Colonic mucosa (tissue), 4 donors: ENCODE data around the gene CACFD1. TPM values are rescaled to one million over a fixed set of nuclear protein-coding genes. Genes with fewer than 3 reads are reported as not detected.

Source experiments
- DNase-seq: peaks from one replicate; pipeline ENCODE4 v3.0.0-alpha.2; 2020
- H3K27ac ChIP-seq: fragments of 200-600 bp; one replicate; pipeline ENCODE4 v1.8.0; 2021
- H3K27me3 ChIP-seq: fragments of 200-600 bp; one replicate; pipeline ENCODE4 v1.8.0; 2021
- H3K36me3 ChIP-seq: fragments of 200-600 bp; one replicate; pipeline ENCODE4 v1.8.0; 2021
- H3K4me1 ChIP-seq: fragments of 200-600 bp; one replicate; pipeline ENCODE4 v1.8.0; 2021; ENCODE audit warnings: mild to moderate bottlenecking
- H3K4me3 ChIP-seq: fragments of 200-600 bp; one replicate; pipeline ENCODE4 v1.8.0; 2021
- H3K9ac ChIP-seq, 2 donors: one replicate each; pipeline ENCODE4 v1.7.0; 2013; ENCODE audit warnings: control low read depth in 2 of 2, low read depth in 2 of 2, low read length in 2 of 2
- H3K9me3 ChIP-seq: fragments of 200-600 bp; one replicate; pipeline ENCODE4 v1.8.0; 2021
- CTCF ChIP-seq: fragments of 200-600 bp; IDR thresholded peaks from one replicate; pipeline ENCODE4 v1.8.0; 2022; ENCODE audit warnings: antibody characterized with exemption, mild to moderate bottlenecking
- intact Hi-C: fragments of 100-400 bp; cut with DNase I; formaldehyde crosslinking; loops from one replicate; pipeline ENCODE4 v1.14.1; 2022
- total RNA-seq, 2 donors: library from RNA; stranded (reverse); fragmentation: NEBNext Ultra II Directional in 1 of 2; extraction: Animal tissue kit (Norgen Biotek cat#: 25700) in 1 of 2; gene quantifications; one replicate each; pipeline ENCODE4 v1.2.1, GENCODE V29; 2021
- donor health status: healthy.
- donor health status: DM: no; HTN: no; CAD: no.
- donor health status: DM: no; HTN: no; CAD: no.

CACFD1 gene
- total RNA-seq, result 10 to 100 TPM; 56.8 to 60.7 TPM

GRCh38 chr9:133459476-133460404 is at the start of gene CACFD1:
TSS of gene CACFD1 (plus strand) at chr9:133459978. CDS start at chr9:133460067, 89 bp downstream.
- Histone ChIP-seq H3K4me3 (peak within 1 kb of the TSS; percentile 58), H3K36me3 (no peaks in the 10 kb centered on the region), H3K9me3 (no peaks in the 10 kb centered on the region), H3K27me3 (no peaks in the 10 kb centered on the region), H3K4me1 (peaks cover 6% of the 10 kb centered on the region), H3K9ac (peak within 1 kb of the TSS; percentile 76 to 91), H3K27ac (peak within 1 kb of the TSS; percentile 81)
- DNase-seq, result peak; percentile 99
- TF ChIP-seq CTCF, result no peak
- intact Hi-C loops, result loop anchor here (5.0 kb wide), 1 partner anchor 42 kb away; the partner anchor contains the start of gene REXO4

- no peak for TF ChIP-seq CTCF
- H3K9ac ChIP-seq, result no peak overlapping the region
- H3K27me3 ChIP-seq, result no peaks in the 10 kb centered on the region
- intact Hi-C loops, result loop anchor here (5.0 kb wide), 1 partner anchor 42 kb away; the partner anchor contains the start of gene CACFD1
- no peaks in the 10 kb centered on the region for H3K4me1 ChIP-seq
- no peak for DNase-seq
- no peak overlapping the region for H3K27ac ChIP-seq
- H3K4me3 ChIP-seq, result no peak overlapping the region
- H3K9me3 ChIP-seq, result no peaks in the 10 kb centered on the region
- H3K36me3 ChIP-seq, result no peaks in the 10 kb centered on the region
These were observed 44.6 kb upstream of the CACFD1 start for GRCh38 chr9:133415170-133415569.

- Histone ChIP-seq H3K9me3 (no peaks in the 10 kb centered on the region), H3K27me3 (no peaks in the 10 kb centered on the region), H3K4me3 (peak within 1 kb of the TSS; percentile 99), H3K9ac (peak within 1 kb of the TSS; percentile 82 to 83), H3K36me3 (no peaks in the 10 kb centered on the region), H3K27ac (peak within 1 kb of the TSS; percentile 97), H3K4me1 (no peaks in the 10 kb centered on the region)
- intact Hi-C loops, result loop anchor here (5.0 kb wide), 1 partner anchor 40 kb away; the partner anchor contains the start of gene CACFD1
- DNase-seq, result peak; percentile 87
- TF ChIP-seq CTCF, result no peak
These were observed 42.0 kb upstream of the CACFD1 start, which contains the start of gene REXO4 for GRCh38 chr9:133417541-133418461. TSS of gene REXO4 (minus strand) at chr9:133418010. CDS start at chr9:133417844, 166 bp downstream.

GRCh38 chr9:133419005-133419404 is 40.8 kb upstream of the CACFD1 start:
- intact Hi-C loops, result loop anchor here (5.0 kb wide), 1 partner anchor 38 kb away; the partner anchor contains the start of gene CACFD1
- Histone ChIP-seq H3K36me3 (no peaks in the 10 kb centered on the region), H3K9ac (peak overlapping the region; percentile 43 to 58), H3K4me3 (peak overlapping the region; percentile 99), H3K27me3 (no peaks in the 10 kb centered on the region), H3K4me1 (no peaks in the 10 kb centered on the region), H3K27ac (peak overlapping the region; percentile 97), H3K9me3 (no peaks in the 10 kb centered on the region)
- peak; percentile 81 for DNase-seq
- TF ChIP-seq CTCF, result no peak

- no peak overlapping the region for H3K9ac ChIP-seq
- H3K36me3 ChIP-seq, result no peaks in the 10 kb centered on the region
- no peak for TF ChIP-seq CTCF
- H3K4me1 ChIP-seq, result no peaks in the 10 kb centered on the region
- H3K9me3 ChIP-seq, result no peaks in the 10 kb centered on the region
- H3K4me3 ChIP-seq, result no peak overlapping the region
- intact Hi-C loops, result no loop called here
- no peak overlapping the region for H3K27ac ChIP-seq
- no peak for DNase-seq
- H3K27me3 ChIP-seq, result no peaks in the 10 kb centered on the region
These were observed 39.4 kb upstream of the CACFD1 start for GRCh38 chr9:133420392-133420827.
